Ovary (tissue), 9 donors: Measurements from ENCODE around the gene PID1. TPM values are rescaled to one million over a fixed set of nuclear protein-coding genes. Genes with fewer than 3 reads are reported as not detected.

Experiments
- DNase-seq, 5 donors: peaks; one replicate each; pipeline ENCODE4 v3.0.0-alpha.2; 2019 to 2020
- H3K27ac ChIP-seq, 2 donors: fragments of 200-600 bp; one replicate each; pipeline versions ENCODE4 v1.5.1 to v1.8.0; 2019 to 2022
- H3K27me3 ChIP-seq: fragments of 200-600 bp; one replicate; pipeline ENCODE4 v1.8.0; 2022
- H3K36me3 ChIP-seq: fragments of 200-600 bp; sonication (generic); one replicate; pipeline ENCODE4 v1.5.1; 2019
- H3K4me1 ChIP-seq: one replicate; pipeline ENCODE4 v1.8.1; 2013; ENCODE audit warnings: mild to moderate bottlenecking, moderate library complexity; ENCODE audit not compliant: insufficient read depth
- H3K4me3 ChIP-seq: fragments of 200-600 bp; sonication (generic); one replicate; pipeline ENCODE4 v1.5.1; 2017
- H3K9me3 ChIP-seq, 2 donors: fragments of 200-600 bp in 1 of 2; sonication (generic) in 1 of 2; one replicate each; pipeline versions ENCODE4 v1.5.1 to v1.8.1; 2013 to 2019; ENCODE audit warnings: mild to moderate bottlenecking in 1 of 2, moderate library complexity in 1 of 2
- CTCF ChIP-seq, 3 donors: fragments of 450-650 bp in 2 of 3; fragments of 200-600 bp in 1 of 3; IDR thresholded peaks; one replicate each; pipeline versions ENCODE4 v1.5.1 to v1.8.0; 2016 to 2022; ENCODE audit warnings: antibody characterized with exemption in 3 of 3, mild to moderate bottlenecking in 1 of 3
- EP300 ChIP-seq: sonication (generic); formaldehyde crosslinking; IDR thresholded peaks from one replicate; pipeline ENCODE4 v1.6.1; 2017; ENCODE audit warnings: antibody characterized with exemption
- POLR2A ChIP-seq: fragments of 450-650 bp; IDR thresholded peaks from one replicate; pipeline ENCODE4 v1.6.1; 2017; ENCODE audit warnings: antibody characterized with exemption, mild to moderate bottlenecking, moderate library complexity
- WGBS, 3 donors: extraction: QIAGEN DNeasy Blood & Tissue Kit in 1 of 3; methylation state at CpG; one replicate each; pipeline versions ENCODE4 v1.1.5 to v1.1.7; 2013 to 2017; 5-methylcytosine and 5-hydroxymethylcytosine counted together
- intact Hi-C, 4 donors: fragments of 100-400 bp; cut with DNase I; formaldehyde crosslinking; loops; one replicate each; pipeline versions ENCODE4 v1.11.0 to v1.15.1; 2022 to 2023
- polyA plus RNA-seq, 2 donors: library from polyadenylated mRNA; stranded (reverse); fragments of 200-250 nt in 1 of 2; fragments of 350-450 nt in 1 of 2; fragmentation: Illumina TruSeq in 1 of 2; extraction: RNeasy Lipid Tissue Mini Kit (QIAGEN cat#74804) in 1 of 2; gene quantifications; one replicate each; pipeline ENCODE4 v1.2.3, GENCODE V29; 2013 to 2014
- total RNA-seq, 7 donors: library from RNA; depleted of rRNA in 2 of 7; stranded (reverse); fragments of >200 nt in 2 of 7; fragmentation: NEBNext Ultra II Directional in 3 of 7; extraction: Animal tissue kit (Norgen Biotek cat#: 25700) in 3 of 7; gene quantifications; one replicate each; pipeline versions ENCODE4 v1.1.0 to v1.2.4, GENCODE V29; 2016 to 2023
- donor health status: DM: no; HTN: no; CAD: no; lungs with moderate emphysema.
- donor health status: DM: no; HTN: no; CAD: no.
- donor health status: Bipolar disorder and iron deficiency.
- donor health status: DM: yes; HTN: yes; CAD: no.
- donor health status: DM: no; HTN: no; CAD: no.
- donor health status: DM: yes; HTN: yes; CAD: no.

The PID1 gene
- total and polyA plus RNA-seq, 9 donors = 19.8 to 66.1 (median 32.4) TPM

DNA sequence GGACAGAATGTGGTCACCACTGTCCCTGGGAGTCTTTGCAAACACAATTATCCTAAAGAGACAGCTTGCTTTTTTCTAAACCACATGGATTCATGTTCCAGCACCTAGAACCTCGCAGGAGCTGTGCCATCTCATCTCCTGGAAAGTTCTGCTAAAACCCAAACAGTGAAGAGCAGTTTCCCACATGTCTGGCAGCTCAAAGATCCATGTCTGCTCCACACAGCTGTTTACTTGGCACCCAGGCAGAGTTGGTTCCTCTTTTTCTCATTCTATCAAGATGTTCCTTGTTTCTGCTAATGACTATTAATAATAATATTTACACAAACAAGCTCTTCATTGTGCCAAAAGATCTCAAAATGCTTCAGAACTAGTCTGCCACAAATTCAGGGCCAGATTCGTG lies 30.1 kb upstream of the PID1 start:
- Histone ChIP-seq H3K27me3 (no peaks in the 10 kb centered on the region), H3K4me3 (no peak overlapping the region), H3K9me3 (no peaks in the 10 kb centered on the region), H3K4me1 (no peaks in the 10 kb centered on the region), H3K27ac (no peak overlapping the region), H3K36me3 (no peaks in the 10 kb centered on the region)
- TF ChIP-seq CTCF (IDR thresholded peaks at IDR 0.05) (no peak), EP300 (no peak), POLR2A (no peak)
- intact Hi-C loops = no loop called here
- no peak for DNase-seq
- WGBS, 3 donors = 60 to 76% (median 64%) methylated on average over 2 of the region's 2 CpGs

DNA sequence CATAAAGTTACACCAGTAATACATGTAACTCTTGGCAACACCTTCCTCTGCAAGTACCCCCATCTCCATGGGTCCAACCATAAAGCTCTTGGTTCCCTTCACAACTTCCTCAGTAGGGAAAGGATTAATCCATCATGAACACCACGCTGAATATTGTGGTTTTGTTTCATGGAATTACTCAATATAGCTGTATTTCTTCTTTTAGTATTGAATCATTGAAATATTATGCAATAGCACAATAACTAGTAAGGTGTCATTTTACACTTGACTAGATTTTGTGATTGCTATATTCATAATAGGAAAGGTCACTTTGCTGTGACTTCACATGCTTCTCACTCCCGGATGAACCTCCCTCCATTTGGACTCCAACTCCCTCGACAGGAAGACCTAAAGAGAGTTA lies 29.7 kb upstream of the PID1 start:
- H3K4me1 ChIP-seq = no peaks in the 10 kb centered on the region
- DNase-seq = no peak
- H3K27me3 ChIP-seq = no peaks in the 10 kb centered on the region
- no peak overlapping the region for H3K4me3 ChIP-seq
- WGBS, 3 donors = 73 to 78% (median 76%) methylated on average over 3 of the region's 3 CpGs
- intact Hi-C loops = no loop called here
- no peak for TF ChIP-seq CTCF (IDR thresholded peaks at IDR 0.05)
- no peak for TF ChIP-seq EP300
- TF ChIP-seq POLR2A = no peak
- H3K27ac ChIP-seq = no peak overlapping the region
- H3K9me3 ChIP-seq = no peaks in the 10 kb centered on the region
- H3K36me3 ChIP-seq = no peaks in the 10 kb centered on the region

DNA sequence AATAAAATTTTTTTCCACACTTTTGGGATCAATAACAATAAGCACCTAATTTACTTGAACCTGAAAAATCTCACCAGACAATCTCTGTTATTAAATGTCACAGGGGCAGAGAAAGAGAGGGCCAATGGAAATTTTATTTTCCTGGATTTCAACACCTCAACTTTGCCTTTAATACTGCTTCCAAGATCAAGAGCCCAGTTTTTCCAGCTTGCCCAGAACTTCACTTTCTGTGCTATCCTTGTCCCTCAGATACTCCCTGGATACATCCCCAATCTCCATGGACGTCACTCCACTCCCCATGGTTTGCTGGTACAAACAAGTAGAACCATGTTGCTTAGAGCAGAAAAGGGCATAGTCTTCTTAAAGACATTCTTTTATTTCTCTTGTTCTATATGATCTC lies 29.3 kb upstream of the PID1 start:
- TF ChIP-seq CTCF (IDR thresholded peaks at IDR 0.05) (no peak), EP300 (no peak), POLR2A (no peak)
- WGBS, 3 donors = 0 to 58% (median 54%) methylated on average over 1 of the region's 1 CpG
- Histone ChIP-seq H3K27ac (no peak overlapping the region), H3K36me3 (no peaks in the 10 kb centered on the region), H3K27me3 (no peaks in the 10 kb centered on the region), H3K9me3 (no peaks in the 10 kb centered on the region), H3K4me3 (no peak overlapping the region), H3K4me1 (no peaks in the 10 kb centered on the region)
- intact Hi-C loops = no loop called here
- no peak for DNase-seq

DNA sequence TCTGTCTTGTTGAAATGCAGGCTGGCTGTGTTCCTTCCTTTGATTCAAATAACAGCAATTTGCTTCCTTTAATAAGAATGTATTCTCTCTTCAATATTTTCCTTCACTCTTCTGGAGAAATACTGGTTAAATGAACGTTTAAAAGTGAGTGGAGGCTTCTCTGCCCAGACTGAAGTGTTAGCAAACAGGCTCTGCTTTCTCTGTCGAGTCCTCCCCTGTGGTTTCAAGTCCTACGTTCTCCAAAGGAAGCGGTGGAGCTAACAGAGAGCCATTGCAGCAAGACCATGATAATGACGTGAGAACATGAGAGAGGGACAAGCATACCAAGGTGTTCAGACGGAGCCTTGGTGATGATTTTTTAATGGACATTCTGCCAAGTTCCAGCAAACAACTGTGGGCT lies 26.2 kb upstream of the PID1 start:
- Histone ChIP-seq H3K27ac (no peak overlapping the region), H3K9me3 (no peaks in the 10 kb centered on the region), H3K4me3 (no peak overlapping the region), H3K4me1 (no peaks in the 10 kb centered on the region), H3K36me3 (no peaks in the 10 kb centered on the region), H3K27me3 (no peaks in the 10 kb centered on the region)
- intact Hi-C loops = no loop called here
- TF ChIP-seq CTCF (IDR thresholded peaks at IDR 0.05) = no peak
- TF ChIP-seq POLR2A = no peak
- no peak for TF ChIP-seq EP300
- 43 to 51% (median 47%) methylated on average over 6 of the region's 6 CpGs for WGBS, 3 donors
- DNase-seq = no peak

- H3K9me3 ChIP-seq = no peaks in the 10 kb centered on the region
- H3K4me3 ChIP-seq = no peak overlapping the region
- H3K27ac ChIP-seq = no peak overlapping the region
- no peaks in the 10 kb centered on the region for H3K4me1 ChIP-seq
- no peaks in the 10 kb centered on the region for H3K27me3 ChIP-seq
- WGBS, 3 donors = 69 to 81% (median 74%) methylated on average over 3 of the region's 3 CpGs
- no peaks in the 10 kb centered on the region for H3K36me3 ChIP-seq
- intact Hi-C loops = no loop called here
- no peak for TF ChIP-seq POLR2A
- no peak for TF ChIP-seq CTCF (IDR thresholded peaks at IDR 0.05)
- TF ChIP-seq EP300 = no peak
- no peak for DNase-seq
These were observed 25.4 kb upstream of the PID1 start for GRCh38 chr2:229296536-229296935.
